ENCODE results near the gene SETDB1.

Gene SETDB1

DNA sequence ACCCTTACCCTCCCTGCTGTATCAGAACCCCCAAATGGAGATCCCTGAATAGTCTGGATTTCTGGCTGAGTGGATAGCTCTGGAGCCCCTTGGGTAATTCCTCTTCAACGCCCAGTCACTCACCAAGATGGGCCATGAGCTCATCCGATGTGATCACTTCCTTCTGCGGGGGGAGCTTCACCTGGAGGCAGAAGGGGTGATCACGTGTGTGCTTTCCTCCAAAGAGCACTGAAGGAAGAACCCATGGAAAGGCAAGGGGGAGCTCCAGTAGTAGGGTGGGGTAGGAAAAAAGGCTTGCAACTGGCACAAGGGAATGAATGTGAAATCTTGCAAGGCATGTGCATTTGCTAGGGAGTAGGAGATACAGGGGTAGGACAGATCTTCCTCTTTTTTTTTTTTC lies 75.4 kb downstream of the SETDB1 start:
- peak; percentile 76 for TF ChIP-seq ZNF366 (tag by site-specific recombination; conservative IDR thresholded peaks at IDR 0.05)
- TF ChIP-seq, protein P1, sequence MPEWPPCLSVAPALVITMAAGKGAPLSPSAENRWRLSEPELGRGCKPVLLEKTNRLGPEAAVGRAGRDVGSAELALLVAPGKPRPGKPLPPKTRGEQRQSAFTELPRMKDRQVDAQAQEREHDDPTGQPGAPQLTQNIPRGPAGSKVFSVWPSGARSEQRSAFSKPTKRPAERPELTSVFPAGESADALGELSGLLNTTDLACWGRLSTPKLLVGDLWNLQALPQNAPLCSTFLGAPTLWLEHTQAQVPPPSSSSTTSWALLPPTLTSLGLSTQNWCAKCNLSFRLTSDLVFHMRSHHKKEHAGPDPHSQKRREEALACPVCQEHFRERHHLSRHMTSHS (tag by site-specific recombination; IDR thresholded peaks at IDR 0.05): no peak
- TF ChIP-seq ZNF629 (tag by site-specific recombination; IDR thresholded peaks at IDR 0.05): peak; percentile 79
- no peak for TF ChIP-seq ZNF24 (tag by site-specific recombination; IDR thresholded peaks at IDR 0.05)
- TF ChIP-seq ZNF221 (tag by site-specific recombination; IDR thresholded peaks at IDR 0.05; ENCODE audit: borderline replicate concordance): no peak
- no peak for TF ChIP-seq ZNF777 (tag by site-specific recombination; IDR thresholded peaks at IDR 0.05; ENCODE audit: borderline replicate concordance)
- TF ChIP-seq, protein P2, sequence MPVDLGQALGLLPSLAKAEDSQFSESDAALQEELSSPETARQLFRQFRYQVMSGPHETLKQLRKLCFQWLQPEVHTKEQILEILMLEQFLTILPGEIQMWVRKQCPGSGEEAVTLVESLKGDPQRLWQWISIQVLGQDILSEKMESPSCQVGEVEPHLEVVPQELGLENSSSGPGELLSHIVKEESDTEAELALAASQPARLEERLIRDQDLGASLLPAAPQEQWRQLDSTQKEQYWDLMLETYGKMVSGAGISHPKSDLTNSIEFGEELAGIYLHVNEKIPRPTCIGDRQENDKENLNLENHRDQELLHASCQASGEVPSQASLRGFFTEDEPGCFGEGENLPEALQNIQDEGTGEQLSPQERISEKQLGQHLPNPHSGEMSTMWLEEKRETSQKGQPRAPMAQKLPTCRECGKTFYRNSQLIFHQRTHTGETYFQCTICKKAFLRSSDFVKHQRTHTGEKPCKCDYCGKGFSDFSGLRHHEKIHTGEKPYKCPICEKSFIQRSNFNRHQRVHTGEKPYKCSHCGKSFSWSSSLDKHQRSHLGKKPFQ (tag by site-specific recombination; IDR thresholded peaks at IDR 0.05): no peak
- no peak for TF ChIP-seq ZIC2 (tag by site-specific recombination; IDR thresholded peaks at IDR 0.05)
- TF ChIP-seq, protein P3, sequence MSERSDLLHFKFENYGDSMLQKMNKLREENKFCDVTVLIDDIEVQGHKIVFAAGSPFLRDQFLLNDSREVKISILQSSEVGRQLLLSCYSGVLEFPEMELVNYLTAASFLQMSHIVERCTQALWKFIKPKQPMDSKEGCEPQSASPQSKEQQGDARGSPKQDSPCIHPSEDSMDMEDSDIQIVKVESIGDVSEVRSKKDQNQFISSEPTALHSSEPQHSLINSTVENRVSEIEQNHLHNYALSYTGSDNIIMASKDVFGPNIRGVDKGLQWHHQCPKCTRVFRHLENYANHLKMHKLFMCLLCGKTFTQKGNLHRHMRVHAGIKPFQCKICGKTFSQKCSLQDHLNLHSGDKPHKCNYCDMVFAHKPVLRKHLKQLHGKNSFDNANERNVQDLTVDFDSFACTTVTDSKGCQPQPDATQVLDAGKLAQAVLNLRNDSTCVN (tag by site-specific recombination; optimal IDR thresholded peaks at IDR 0.05): no peak
- TF ChIP-seq, protein P4, sequence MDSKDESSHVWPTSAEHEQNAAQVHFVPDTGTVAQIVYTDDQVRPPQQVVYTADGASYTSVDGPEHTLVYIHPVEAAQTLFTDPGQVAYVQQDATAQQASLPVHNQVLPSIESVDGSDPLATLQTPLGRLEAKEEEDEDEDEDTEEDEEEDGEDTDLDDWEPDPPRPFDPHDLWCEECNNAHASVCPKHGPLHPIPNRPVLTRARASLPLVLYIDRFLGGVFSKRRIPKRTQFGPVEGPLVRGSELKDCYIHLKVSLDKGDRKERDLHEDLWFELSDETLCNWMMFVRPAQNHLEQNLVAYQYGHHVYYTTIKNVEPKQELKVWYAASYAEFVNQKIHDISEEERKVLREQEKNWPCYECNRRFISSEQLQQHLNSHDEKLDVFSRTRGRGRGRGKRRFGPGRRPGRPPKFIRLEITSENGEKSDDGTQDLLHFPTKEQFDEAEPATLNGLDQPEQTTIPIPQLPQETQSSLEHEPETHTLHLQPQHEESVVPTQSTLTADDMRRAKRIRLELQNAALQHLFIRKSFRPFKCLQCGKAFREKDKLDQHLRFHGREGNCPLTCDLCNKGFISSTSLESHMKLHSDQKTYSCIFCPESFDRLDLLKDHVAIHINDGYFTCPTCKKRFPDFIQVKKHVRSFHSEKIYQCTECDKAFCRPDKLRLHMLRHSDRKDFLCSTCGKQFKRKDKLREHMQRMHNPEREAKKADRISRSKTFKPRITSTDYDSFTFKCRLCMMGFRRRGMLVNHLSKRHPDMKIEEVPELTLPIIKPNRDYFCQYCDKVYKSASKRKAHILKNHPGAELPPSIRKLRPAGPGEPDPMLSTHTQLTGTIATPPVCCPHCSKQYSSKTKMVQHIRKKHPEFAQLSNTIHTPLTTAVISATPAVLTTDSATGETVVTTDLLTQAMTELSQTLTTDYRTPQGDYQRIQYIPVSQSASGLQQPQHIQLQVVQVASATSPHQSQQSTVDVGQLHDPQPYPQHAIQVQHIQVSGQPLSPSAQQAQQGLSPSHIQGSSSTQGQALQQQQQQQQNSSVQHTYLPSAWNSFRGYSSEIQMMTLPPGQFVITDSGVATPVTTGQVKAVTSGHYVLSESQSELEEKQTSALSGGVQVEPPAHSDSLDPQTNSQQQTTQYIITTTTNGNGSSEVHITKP (tag by site-specific recombination; IDR thresholded peaks at IDR 0.05): peak; percentile 97
- TF ChIP-seq, protein P5, sequence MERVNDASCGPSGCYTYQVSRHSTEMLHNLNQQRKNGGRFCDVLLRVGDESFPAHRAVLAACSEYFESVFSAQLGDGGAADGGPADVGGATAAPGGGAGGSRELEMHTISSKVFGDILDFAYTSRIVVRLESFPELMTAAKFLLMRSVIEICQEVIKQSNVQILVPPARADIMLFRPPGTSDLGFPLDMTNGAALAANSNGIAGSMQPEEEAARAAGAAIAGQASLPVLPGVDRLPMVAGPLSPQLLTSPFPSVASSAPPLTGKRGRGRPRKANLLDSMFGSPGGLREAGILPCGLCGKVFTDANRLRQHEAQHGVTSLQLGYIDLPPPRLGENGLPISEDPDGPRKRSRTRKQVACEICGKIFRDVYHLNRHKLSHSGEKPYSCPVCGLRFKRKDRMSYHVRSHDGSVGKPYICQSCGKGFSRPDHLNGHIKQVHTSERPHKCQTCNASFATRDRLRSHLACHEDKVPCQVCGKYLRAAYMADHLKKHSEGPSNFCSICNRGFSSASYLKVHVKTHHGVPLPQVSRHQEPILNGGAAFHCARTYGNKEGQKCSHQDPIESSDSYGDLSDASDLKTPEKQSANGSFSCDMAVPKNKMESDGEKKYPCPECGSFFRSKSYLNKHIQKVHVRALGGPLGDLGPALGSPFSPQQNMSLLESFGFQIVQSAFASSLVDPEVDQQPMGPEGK (tag by site-specific recombination; IDR thresholded peaks at IDR 0.05): peak; percentile 41; the same call in 1 of the 2 replicates
- TF ChIP-seq, protein P6, sequence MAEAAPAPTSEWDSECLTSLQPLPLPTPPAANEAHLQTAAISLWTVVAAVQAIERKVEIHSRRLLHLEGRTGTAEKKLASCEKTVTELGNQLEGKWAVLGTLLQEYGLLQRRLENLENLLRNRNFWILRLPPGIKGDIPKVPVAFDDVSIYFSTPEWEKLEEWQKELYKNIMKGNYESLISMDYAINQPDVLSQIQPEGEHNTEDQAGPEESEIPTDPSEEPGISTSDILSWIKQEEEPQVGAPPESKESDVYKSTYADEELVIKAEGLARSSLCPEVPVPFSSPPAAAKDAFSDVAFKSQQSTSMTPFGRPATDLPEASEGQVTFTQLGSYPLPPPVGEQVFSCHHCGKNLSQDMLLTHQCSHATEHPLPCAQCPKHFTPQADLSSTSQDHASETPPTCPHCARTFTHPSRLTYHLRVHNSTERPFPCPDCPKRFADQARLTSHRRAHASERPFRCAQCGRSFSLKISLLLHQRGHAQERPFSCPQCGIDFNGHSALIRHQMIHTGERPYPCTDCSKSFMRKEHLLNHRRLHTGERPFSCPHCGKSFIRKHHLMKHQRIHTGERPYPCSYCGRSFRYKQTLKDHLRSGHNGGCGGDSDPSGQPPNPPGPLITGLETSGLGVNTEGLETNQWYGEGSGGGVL (tag by site-specific recombination; IDR thresholded peaks at IDR 0.05): peak; percentile 43; the same call in 1 of the 2 replicates
- no peak for TF ChIP-seq ZNF596 (tag by site-specific recombination; IDR thresholded peaks at IDR 0.05)
- H3K4me3 ChIP-seq (ENCODE audit: low read depth, low read length): no peak overlapping the region
- peaks cover 0 to 59% of the 10 kb centered on the region in 2 experiments; a peak in 1 of 3 replicates for H3K36me3 ChIP-seq (ENCODE audit: control insufficient read depth in 2 of 2, insufficient read depth in 1 of 2, low read length in 2 of 2)
- ChIA-PET POLR2A (interaction anchor here (0.6 to 1.6 kb wide), 9 partner anchors 13 to 744 kb away, joined by 3 to 6 read pairs (median 3); partner anchors contain the start of genes CDC42SE1 and RPRD2), CTCF (interaction anchor here (0.5 to 3.9 kb wide), 7 partner anchors 11 to 213 kb away, joined by 3 to 31 read pairs (median 4); partner anchors contain the start of gene ANXA9)
- H3K4me1 ChIP-seq (ENCODE audit: control insufficient read depth, insufficient read depth, low read length): no peaks in the 10 kb centered on the region
- H3K9me3 ChIP-seq (ENCODE audit: control insufficient read depth, insufficient read depth, low read depth, low read length): no peaks in the 10 kb centered on the region
- H3K27ac ChIP-seq (ENCODE audit: extremely low read depth, low read depth, low read length): no peak overlapping the region

All from HEK293 (cell line).